Fibroblast of the conjunctiva (primary cell): ENCODE results near the gene GNG2.

Experiments used
- DNase-seq: peaks from one replicate; pipeline ENCODE4 v3.0.0-alpha.2; 2010; ENCODE audit warnings: low read depth

GNG2 gene

DNA sequence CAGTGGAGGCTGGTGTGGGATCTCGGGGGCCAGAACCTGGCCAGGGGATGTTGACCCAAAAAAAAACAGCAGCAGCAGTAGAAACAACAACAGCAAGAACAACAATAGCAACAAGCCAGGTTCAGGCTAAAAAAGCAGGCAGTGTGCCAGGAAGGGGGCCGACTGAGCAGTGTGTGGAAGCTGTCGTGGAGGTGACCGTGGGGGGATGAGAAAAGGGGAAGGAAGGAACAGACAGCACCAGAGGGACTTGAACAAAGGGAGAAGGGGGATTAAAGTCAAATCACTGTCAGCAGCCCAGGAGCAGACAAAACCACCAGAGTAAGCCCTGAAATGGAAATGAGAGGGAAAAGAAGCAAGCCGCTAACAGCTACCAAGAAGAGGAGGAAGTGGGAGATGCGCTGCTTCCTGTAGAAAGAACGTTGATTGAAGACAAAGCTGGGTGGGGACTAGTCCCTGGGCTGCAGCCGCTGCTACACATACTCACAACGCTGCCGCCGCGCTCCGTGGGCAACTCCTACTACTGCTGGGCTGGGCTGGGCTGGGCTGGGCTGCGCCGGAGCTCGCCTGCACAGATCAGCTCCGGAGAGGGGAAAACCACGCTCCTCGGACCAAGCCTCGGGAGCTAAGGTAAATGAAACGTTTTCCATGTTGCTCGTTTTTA, at the start of gene GNG2:
Gene GNG2, plus strand, starts transcription at position 449 of the 661 bp plus-strand sequence. CDS start 90,067 bp downstream, outside the sequence.
- DNase-seq: peak; percentile 72

GRCh38 chr14:51811706-51812105, 48.7 kb upstream of the GNG2 start:
- no peak for DNase-seq

DNA sequence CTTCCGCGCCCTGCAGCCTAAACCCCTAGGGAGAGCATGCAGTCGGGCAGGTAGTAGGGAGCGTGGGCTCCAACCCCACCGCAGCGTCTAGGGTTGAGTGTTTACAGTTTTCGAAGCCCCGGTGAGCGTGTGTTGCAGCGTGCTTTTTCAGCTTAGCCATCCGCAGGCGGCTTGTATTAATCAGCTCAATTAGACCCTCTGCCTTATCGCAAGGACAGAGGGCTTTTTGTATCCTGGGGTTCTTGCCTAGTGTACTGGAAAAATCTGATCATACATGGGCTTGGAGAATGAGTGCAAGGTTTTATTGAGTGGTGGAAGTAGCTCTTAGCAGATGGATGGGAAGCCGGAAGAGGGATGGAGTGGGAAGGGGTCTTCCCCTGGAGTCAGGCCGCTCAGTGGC, 44.4 kb upstream of the GNG2 start:
- no peak for DNase-seq

DNA sequence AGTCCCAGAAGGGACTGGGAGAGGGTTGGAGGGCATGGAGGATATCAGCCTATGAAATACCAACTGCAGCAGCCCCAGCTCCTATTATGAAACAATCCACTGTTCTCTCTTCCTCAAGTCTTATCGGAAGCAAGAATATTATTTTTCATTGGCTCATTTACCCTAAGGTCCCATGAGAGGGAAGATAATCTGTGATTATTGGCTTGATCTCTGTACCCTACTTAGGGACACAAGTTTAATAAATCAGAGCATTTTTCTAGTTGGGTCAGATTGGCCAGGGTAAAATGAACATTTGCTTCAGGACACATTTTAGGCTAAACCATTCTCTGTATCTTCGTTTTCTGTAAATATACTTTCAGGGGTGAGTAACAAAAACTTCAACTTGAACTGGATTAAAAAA, 43.1 kb upstream of the GNG2 start:
- DNase-seq: no peak

GRCh38 chr14:51818748-51819380, 41.5 kb upstream of the GNG2 start:
- DNase-seq: no peak

GRCh38 chr14:51821822-51822221, 38.6 kb upstream of the GNG2 start:
- DNase-seq: peak; percentile 10

DNA sequence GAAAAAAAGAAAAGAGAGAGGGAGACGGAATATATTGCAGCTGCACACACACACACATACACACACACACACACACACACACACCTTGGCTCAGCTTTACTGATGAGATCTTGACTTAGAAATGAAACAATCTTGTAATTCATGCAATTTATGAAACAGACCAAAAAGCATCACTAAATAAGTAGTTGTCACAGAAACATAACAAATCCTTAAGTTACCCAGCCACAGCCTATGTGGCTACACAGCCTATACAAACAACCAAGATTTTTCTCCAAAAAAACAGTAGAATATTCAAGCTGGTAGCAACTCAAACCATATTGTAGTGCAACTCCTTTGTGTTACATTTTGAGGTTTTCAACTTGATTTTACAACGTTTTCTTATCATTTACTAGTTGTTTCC, 37.9 kb upstream of the GNG2 start:
- no peak for DNase-seq

- DNase-seq: no peak
Measured at GRCh38 chr14:51823706-51824105, 36.7 kb upstream of the GNG2 start.

DNA sequence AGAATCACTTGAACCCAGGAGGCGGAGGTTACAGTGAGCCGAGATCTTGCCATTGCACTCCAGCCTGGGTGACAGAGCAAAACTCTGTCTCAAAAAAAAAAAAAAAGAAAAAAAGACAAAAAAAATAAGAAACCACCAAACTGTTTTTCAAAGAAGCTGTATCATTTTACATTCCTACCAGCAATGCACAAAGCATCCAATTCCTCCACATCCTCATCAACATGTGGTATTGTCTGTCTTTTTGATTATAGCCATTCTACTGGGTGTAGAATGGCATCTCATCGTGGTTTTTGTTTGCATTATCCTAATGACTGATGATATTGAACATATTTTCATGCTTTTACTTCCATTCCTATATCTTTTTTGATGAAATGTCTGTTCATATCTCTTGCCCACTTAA, 36.2 kb upstream of the GNG2 start:
- no peak for DNase-seq

DNA sequence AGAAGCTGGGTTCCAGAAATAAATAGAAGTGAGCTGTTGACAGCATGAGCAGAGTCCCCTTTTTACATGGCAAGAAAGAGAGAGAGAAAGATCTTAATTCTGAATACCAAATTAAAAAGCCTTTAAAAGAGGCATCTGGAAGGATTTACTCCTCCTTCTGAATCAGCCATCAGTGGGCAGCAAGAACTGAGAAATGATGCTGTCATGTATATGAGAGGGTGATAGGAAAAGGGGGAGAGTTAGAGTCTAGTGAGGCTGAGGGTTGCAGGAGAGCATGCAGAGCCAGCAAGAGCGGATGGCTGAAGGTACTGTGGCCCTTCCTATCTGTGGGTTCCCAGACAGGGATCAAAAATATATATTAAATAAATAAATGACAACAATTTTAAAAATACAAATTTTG, 34.5 kb upstream of the GNG2 start:
- no peak for DNase-seq

GRCh38 chr14:51828017-51828797, 32.2 kb upstream of the GNG2 start:
- DNase-seq: no peak

DNA sequence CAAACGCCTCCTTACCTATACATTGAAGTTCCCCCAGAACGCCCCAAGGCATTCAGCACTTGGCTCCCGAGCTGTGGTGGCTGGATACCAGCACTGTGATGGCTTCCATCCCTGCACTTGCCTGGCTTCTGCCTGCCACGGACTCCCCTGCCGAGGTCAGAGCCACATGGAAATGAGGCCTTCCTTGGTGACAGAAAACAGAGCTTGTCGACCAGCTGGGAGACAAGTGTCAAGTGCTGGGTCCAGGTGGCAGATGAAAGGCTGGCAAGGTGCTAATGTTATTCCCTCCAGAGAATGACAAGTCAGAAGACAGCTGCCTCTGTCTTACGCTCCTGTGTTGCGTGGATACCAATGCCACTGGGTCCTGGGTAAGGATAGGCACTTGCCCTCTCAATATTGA, 26.2 kb upstream of the GNG2 start:
- no peak for DNase-seq

GRCh38 chr14:51836417-51836816, 24.0 kb upstream of the GNG2 start:
- no peak for DNase-seq

DNA sequence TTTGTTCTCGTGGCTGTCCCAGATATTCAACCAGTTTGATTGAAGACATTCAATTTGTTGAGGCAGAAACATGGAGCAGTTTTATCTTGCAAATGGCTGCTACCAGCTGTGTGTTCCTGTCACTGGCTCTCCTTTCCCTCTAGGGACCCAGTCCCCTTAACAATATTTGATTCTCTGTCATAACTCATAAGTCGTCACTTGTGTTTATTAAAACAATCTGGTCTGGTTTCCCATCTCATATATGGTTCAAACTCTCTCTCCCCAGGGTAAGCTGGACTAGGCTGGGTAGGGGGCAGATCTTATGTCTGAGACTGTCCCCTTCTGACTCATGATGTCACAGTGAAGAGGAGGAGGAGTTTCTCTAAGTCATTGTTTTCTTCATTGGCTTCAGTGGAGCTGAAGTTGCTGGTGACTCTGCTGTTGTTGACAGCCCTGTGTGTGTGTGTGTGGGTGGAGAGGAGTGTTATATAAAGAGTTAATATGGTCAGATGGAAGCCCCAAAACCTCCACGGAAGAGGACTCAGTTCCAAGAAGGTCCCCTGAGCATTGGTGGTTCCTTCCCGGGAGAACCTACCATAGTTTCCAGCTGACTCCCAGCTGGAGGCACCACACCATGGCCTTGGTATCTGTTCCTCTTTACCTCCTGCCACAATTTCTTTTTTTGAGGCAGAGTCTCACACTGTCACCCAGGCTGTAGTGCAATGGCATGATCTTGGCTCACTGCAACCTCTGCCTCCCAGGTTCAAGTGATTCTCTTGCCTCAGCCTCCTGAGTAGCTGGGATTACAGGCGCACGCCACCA, 16.1 kb upstream of the GNG2 start:
- DNase-seq: no peak

GRCh38 chr14:51845811-51846210, 14.6 kb upstream of the GNG2 start:
- DNase-seq: no peak

DNA sequence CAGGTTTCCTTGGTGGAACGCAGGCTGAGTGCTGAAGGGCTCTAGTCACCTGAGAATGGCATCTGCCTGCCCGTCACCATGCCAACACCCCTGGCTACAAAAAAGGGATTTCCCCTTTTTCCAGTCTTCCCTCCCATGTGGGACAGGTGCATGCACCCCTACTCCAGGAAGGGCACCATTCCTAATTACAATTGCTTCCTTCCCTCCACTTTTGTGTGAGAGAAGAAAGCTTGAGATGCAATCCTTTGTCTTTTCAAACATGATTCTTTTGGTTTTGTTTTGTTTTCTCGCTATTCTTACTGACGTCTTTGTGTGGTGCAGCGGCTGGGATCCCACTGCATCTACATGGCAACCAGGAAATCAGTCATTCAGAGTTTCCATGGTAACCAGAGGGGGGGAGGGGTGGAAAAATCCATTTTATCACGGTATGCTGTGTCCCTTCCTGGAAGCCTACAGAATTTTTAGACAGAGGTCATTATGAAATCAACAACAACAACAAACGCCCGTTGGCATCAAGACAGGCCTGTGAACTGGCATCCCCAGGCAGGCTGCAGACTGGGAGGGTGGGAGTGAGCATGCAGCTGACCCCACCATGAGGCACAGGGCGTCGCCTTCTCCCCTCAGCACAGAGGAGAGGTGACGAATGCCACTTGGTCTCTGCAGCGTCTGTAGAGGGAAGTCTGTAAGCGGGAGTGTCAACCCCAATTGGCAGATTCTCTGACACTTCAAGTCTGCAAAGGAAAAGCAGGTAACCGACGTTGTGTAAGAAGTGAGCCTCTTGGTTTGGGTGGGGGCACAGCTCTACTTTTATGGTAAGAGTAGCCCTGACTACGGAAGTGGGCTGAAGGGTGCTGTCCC, 13.6 kb upstream of the GNG2 start:
- DNase-seq: no peak

- no peak for DNase-seq
Measured at GRCh38 chr14:51847489-51847796, 13.0 kb upstream of the GNG2 start.

GRCh38 chr14:51848120-51848519, 12.3 kb upstream of the GNG2 start:
- DNase-seq: no peak

DNA sequence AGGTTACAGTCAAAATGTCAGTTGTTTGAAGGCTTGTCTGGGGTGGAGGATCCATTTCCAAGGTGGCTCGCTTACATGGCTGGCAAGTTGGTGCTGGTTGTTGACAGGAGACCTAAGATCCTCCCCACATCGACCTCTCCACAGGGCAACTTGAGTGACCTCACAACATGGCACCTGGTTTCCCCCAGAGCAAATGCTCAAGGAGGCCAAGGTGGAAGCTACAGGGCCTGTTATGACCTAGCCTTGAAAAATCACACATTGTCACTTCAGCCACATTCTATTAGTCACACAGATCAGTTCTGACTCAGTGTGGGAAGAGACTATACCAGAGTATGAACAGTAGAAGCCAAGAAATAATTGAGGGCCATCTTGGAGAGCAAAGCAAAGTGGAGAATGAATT, 11.3 kb upstream of the GNG2 start:
- no peak for DNase-seq

- DNase-seq: no peak
Measured at GRCh38 chr14:51850651-51851050, 9.8 kb upstream of the GNG2 start.

GRCh38 chr14:51852541-51852940, 7.9 kb upstream of the GNG2 start:
- DNase-seq: no peak

DNA sequence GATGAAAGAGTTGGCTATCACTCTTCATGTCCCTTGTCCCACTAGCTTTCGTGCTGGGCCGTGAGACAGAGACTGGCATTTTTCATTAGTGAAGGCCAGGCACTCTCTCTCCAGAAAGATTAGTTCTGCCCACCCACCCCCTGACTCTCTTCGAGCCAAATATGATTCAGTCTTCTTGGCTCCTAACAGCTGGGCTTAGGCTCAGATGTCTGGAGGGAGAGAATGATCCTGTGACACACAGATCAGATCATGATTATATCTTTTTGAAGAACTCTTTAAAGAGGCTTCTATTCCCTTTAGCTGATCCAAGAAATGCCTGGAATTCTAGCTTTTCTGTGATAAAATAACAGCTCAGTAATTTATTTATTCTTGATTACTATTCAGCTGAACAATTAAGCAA, 5.2 kb upstream of the GNG2 start:
- no peak for DNase-seq
